H1 (cell line): ENCODE results near the gene SCG3. TPM values are rescaled to one million over a fixed set of nuclear protein-coding genes. Genes with fewer than 3 reads are reported as not detected.

ENCODE experiments used
- CTCF ChIA-PET: fragments of 300-600 bp; sonication (Branson Sonifier 250); formaldehyde crosslinking; loops from one replicate; lab custom pipeline; 2021; ENCODE audit not compliant: partially characterized antibody; lab: Charles Lee
- POLR2A ChIA-PET: fragments of 300-600 bp; sonication (Branson Sonifier 250); formaldehyde crosslinking; loops from one replicate; lab custom pipeline; 2021; ENCODE audit warnings: inconsistent platforms; ENCODE audit not compliant: partially characterized antibody; lab: Charles Lee
- DNase-seq, 2 experiments: peaks; one replicate each; pipeline versions ENCODE4 v3.0.0 to v3.0.0-alpha.2; 2010 to 2022; ENCODE audit warnings: low spot score in 2 of 2, low read depth in 1 of 2, mixed read lengths in 1 of 2
- FAIRE-seq: peaks from 2 replicates; lab custom pipeline; 2011; peaks lifted over from hg19 to GRCh38; lab: Jason Lieb, UNC
- H2AFZ ChIP-seq: 2 replicates; pipeline ENCODE4 v1.8.1; 2012; ENCODE audit warnings: low read length, inconsistent platforms
- H2AK5ac ChIP-seq: 2 replicates; pipeline ENCODE4 v1.6.1; 2013; ENCODE audit warnings: low read depth, low read length
- H2BK120ac ChIP-seq: replicated peaks from 2 replicates; pipeline ENCODE3; 2013; ENCODE audit warnings: low read depth, low read length, inconsistent platforms
- H2BK12ac ChIP-seq: 2 replicates; pipeline ENCODE4 v1.6.1; 2013; ENCODE audit warnings: low read depth, low read length
- H2BK15ac ChIP-seq: 2 replicates; pipeline ENCODE4 v1.6.1; 2013; ENCODE audit warnings: low read length
- H2BK20ac ChIP-seq: 2 replicates; pipeline ENCODE4 v1.6.1; 2013; ENCODE audit warnings: low read length
- H2BK5ac ChIP-seq: 2 replicates; pipeline ENCODE4 v1.6.1; 2013; ENCODE audit warnings: low read depth, low read length
- H3K14ac ChIP-seq: 2 replicates; pipeline ENCODE4 v1.6.1; 2013; ENCODE audit warnings: inconsistent platforms; ENCODE audit not compliant: insufficient read length
- H3K18ac ChIP-seq: 2 replicates; pipeline ENCODE4 v1.6.1; 2013; ENCODE audit warnings: low read length; ENCODE audit errors: extremely low read depth
- H3K23ac ChIP-seq: 2 replicates; pipeline ENCODE4 v1.6.1; 2013; ENCODE audit warnings: inconsistent platforms; ENCODE audit not compliant: insufficient read length
- H3K23me2 ChIP-seq: 2 replicates; pipeline ENCODE4 v1.6.1; 2013; ENCODE audit warnings: low read depth, low read length
- H3K27ac ChIP-seq: 2 replicates; pipeline ENCODE4 v1.6.1; 2011; ENCODE audit warnings: low read depth, low read length, inconsistent platforms
- H3K27me3 ChIP-seq, 4 experiments: replicated peaks in 1 of 4; 1 replicate in 1 of 4; 2 replicates in 3 of 4; pipeline versions ENCODE4 v1.6.1 to v1.8.1; 2011 to 2013; ENCODE audit warnings: low read length in 3 of 4, mild to moderate bottlenecking in 3 of 4, inconsistent platforms in 2 of 4, mixed read lengths in 2 of 4, moderate library complexity in 1 of 4; ENCODE audit not compliant: control insufficient read depth in 3 of 4, insufficient read depth in 3 of 4; ENCODE audit errors: extremely low read depth in 1 of 4
- H3K36me3 ChIP-seq, 4 experiments: 2 replicates each; pipeline versions ENCODE4 v1.6.1 to v1.8.1; 2011 to 2013; ENCODE audit warnings: mild to moderate bottlenecking in 4 of 4, low read length in 3 of 4, moderate library complexity in 2 of 4, control low read depth in 1 of 4, inconsistent platforms in 1 of 4; ENCODE audit not compliant: insufficient read depth in 4 of 4, control insufficient read depth in 2 of 4
- H3K4ac ChIP-seq: replicated peaks from 2 replicates; pipeline ENCODE3; 2013; ENCODE audit warnings: low read length, low read depth, mixed read lengths, inconsistent platforms; ENCODE audit not compliant: insufficient read length
- H3K4me1 ChIP-seq, 4 experiments: replicated peaks in 1 of 4; 1 replicate in 1 of 4; 2 replicates in 3 of 4; pipeline versions ENCODE4 v1.6.1 to v1.8.1; 2011 to 2013; ENCODE audit warnings: low read length in 3 of 4, inconsistent platforms in 2 of 4, mixed read lengths in 1 of 4; ENCODE audit not compliant: insufficient read depth in 4 of 4, control insufficient read depth in 3 of 4
- H3K4me2 ChIP-seq, 2 experiments: 2 replicates each; pipeline versions ENCODE4 v1.6.1 to v1.8.1; 2011 to 2013; ENCODE audit warnings: low read depth in 2 of 2, low read length in 2 of 2, control low read depth in 1 of 2, inconsistent platforms in 1 of 2, mild to moderate bottlenecking in 1 of 2; ENCODE audit not compliant: insufficient read depth in 1 of 2
- H3K4me3 ChIP-seq, 4 experiments: fragments of 200-600, 300-600 bp in 1 of 4; sonication (generic), shearing (Covaris generic), sonication (Bioruptor Twin) in 1 of 4; 2 replicates each; pipeline versions ENCODE4 v1.5.1 to v1.8.1; 2011 to 2016; ENCODE audit warnings: low read length in 4 of 4, low read depth in 3 of 4, control low read depth in 2 of 4, inconsistent platforms in 2 of 4, mild to moderate bottlenecking in 2 of 4, mixed read lengths in 1 of 4, moderate library complexity in 1 of 4; ENCODE audit not compliant: insufficient read depth in 2 of 4; ENCODE audit errors: extremely low read depth in 1 of 4
- H3K56ac ChIP-seq: replicated peaks from 2 replicates; pipeline ENCODE3; 2013; ENCODE audit warnings: low read depth, mild to moderate bottlenecking, mixed read lengths, low read length, inconsistent platforms; ENCODE audit not compliant: insufficient read length
- H3K79me1 ChIP-seq: 2 replicates; pipeline ENCODE4 v1.6.1; 2013; ENCODE audit warnings: low read depth, low read length, control low read depth
- H3K79me2 ChIP-seq, 2 experiments: 2 replicates each; pipeline versions ENCODE4 v1.6.1 to v1.8.1; 2012 to 2013; ENCODE audit warnings: low read length in 2 of 2, mild to moderate bottlenecking in 2 of 2, inconsistent platforms in 1 of 2; ENCODE audit not compliant: insufficient read depth in 2 of 2, control insufficient read depth in 1 of 2
- H3K9ac ChIP-seq, 4 experiments: replicated peaks in 1 of 4; 1 replicate in 1 of 4; 2 replicates in 3 of 4; pipeline versions ENCODE4 v1.6.1 to v1.8.1; 2011 to 2013; ENCODE audit warnings: low read depth in 3 of 4, low read length in 3 of 4, control low read depth in 2 of 4, mild to moderate bottlenecking in 2 of 4, moderate library complexity in 2 of 4, inconsistent platforms in 1 of 4; ENCODE audit errors: extremely low read depth in 1 of 4
- H3K9me3 ChIP-seq, 2 experiments: 2 replicates each; pipeline versions ENCODE4 v1.6.1 to v1.8.1; 2012 to 2013; ENCODE audit warnings: mild to moderate bottlenecking in 2 of 2, moderate library complexity in 2 of 2, control low read depth in 1 of 2, inconsistent platforms in 1 of 2, low read depth in 1 of 2, low read length in 1 of 2, mixed read lengths in 1 of 2; ENCODE audit not compliant: insufficient read depth in 2 of 2
- H4K20me1 ChIP-seq, 2 experiments: replicated peaks in 1 of 2; 2 replicates each; pipeline versions ENCODE3 to v1.8.1; 2011 to 2013; ENCODE audit warnings: inconsistent platforms in 2 of 2, low read length in 2 of 2, mild to moderate bottlenecking in 1 of 2; ENCODE audit not compliant: insufficient read depth in 2 of 2, control insufficient read depth in 1 of 2
- H4K5ac ChIP-seq: 2 replicates; pipeline ENCODE4 v1.6.1; 2013; ENCODE audit warnings: low read length, low read depth, mixed read lengths, inconsistent platforms; ENCODE audit not compliant: insufficient read length
- H4K8ac ChIP-seq: 2 replicates; pipeline ENCODE4 v1.8.0; 2013; ENCODE audit warnings: mild to moderate bottlenecking, moderate library complexity, low read length, inconsistent platforms; ENCODE audit not compliant: insufficient read depth; ENCODE audit errors: extremely low read depth
- H4K91ac ChIP-seq: replicated peaks from 2 replicates; pipeline ENCODE3; 2013; ENCODE audit warnings: low read length, mixed read lengths, inconsistent platforms; ENCODE audit not compliant: insufficient read length
- PHF8 ChIP-seq: fragments of 200-600 bp; sonication (generic); conservative IDR thresholded peaks from 2 replicates; pipeline ENCODE4 v1.7.1; 2012; ENCODE audit warnings: low read depth, mild to moderate bottlenecking, inconsistent platforms, low read length, moderate library complexity
- SIX5 ChIP-seq: IDR thresholded peaks from 2 replicates; pipeline ENCODE4 v1.6.1; 2011; ENCODE audit warnings: mild to moderate bottlenecking, low read depth, low read length
- SP2 ChIP-seq: IDR thresholded peaks from 2 replicates; pipeline ENCODE4 v1.6.1; 2012; ENCODE audit warnings: mild to moderate bottlenecking, low read length, inconsistent platforms
- SRF ChIP-seq: IDR thresholded peaks from 2 replicates; pipeline ENCODE4 v1.6.1; 2011; ENCODE audit warnings: mild to moderate bottlenecking, low read depth, low read length, moderate library complexity
- WGBS, 2 experiments: shearing (Covaris generic) in 1 of 2; methylation state at CpG; one replicate each; pipeline versions ENCODE4 v1.1.6 to v1.1.7; 2013 to 2015; ENCODE audit warnings: low lambda C conversion rate in 2 of 2, mixed read lengths in 2 of 2, inconsistent platforms in 1 of 2, low coverage in 1 of 2, missing lambda C conversion rate in 1 of 2; ENCODE audit not compliant: insufficient replicate concordance in 2 of 2, insufficient coverage in 1 of 2, insufficient read length in 1 of 2; ENCODE audit errors: extremely low coverage in 1 of 2, missing lambda C conversion rate in 1 of 2; 5-methylcytosine and 5-hydroxymethylcytosine counted together
- polyA plus RNA-seq, 7 experiments: library from polyadenylated mRNA; depleted of rRNA in 3 of 7; stranded (reverse) in 5 of 7; unstranded in 2 of 7; fragments of >200 nt in 5 of 7; fragments of 200-250 nt in 2 of 7; gene quantifications; 1 replicate in 5 of 7; 2 replicates in 1 of 7; 4 replicates in 1 of 7; pipeline versions ENCODE4 v1.2.1 to v1.2.3, GENCODE V29; 2011 to 2013; ENCODE audit warnings: missing spikeins in 2 of 7, mixed read lengths in 2 of 7
- total RNA-seq: library from RNA; stranded (reverse); fragmentation: NEBNext Ultra II Directional; extraction: Animal tissue kit (Norgen Biotek cat#: 25700); gene quantifications from 2 replicates; pipeline ENCODE4 v1.2.1, GENCODE V29; 2021

SCG3 gene
- total and polyA plus RNA-seq, 2 of the 8 experiments (the other 6 are each of a cell fraction or from before 2014, with no cell fraction given): 5.2 to 45.9 TPM

GRCh38 chr15:51634591-51635198, 46.6 kb upstream of the SCG3 start:
- Histone ChIP-seq H3K14ac (no peak overlapping the region), H2BK5ac (no peak overlapping the region), H3K4me2 (no peak overlapping the region), H2BK12ac (no peak overlapping the region), H3K27me3 (peaks cover 0 to 8% (median 1%) of the 10 kb centered on the region in 4 experiments; a peak in 4 of 7 replicates), H3K4me3 (no peak overlapping the region), H2AFZ (no peak overlapping the region), H2BK15ac (no peak overlapping the region), H4K5ac (no peak overlapping the region), H2AK5ac (no peak overlapping the region), H4K8ac (no peak overlapping the region), H3K23ac (no peak overlapping the region), H3K18ac (no peak overlapping the region), H3K4ac (no peak overlapping the region), H4K91ac (no peak overlapping the region), H3K27ac (no peak overlapping the region), H4K20me1 (no peaks in the 10 kb centered on the region), H3K36me3 (no peaks in the 10 kb centered on the region), H3K23me2 (no peaks in the 10 kb centered on the region), H2BK120ac (no peak overlapping the region), H3K9ac (no peak overlapping the region), H3K79me1 (no peaks in the 10 kb centered on the region), H3K56ac (no peak overlapping the region), H3K79me2 (no peaks in the 10 kb centered on the region), H3K4me1 (no peaks in the 10 kb centered on the region), H3K9me3 (no peaks in the 10 kb centered on the region), H2BK20ac (no peak overlapping the region)
- POLR2A ChIA-PET: interaction anchor here (0.6 kb wide), 1 partner anchor 57 kb away, joined by 3 read pairs; no protein-coding TSS in a partner anchor
- DNase-seq (no peak), FAIRE-seq (no peak)
- CTCF ChIA-PET: interaction anchor here (1.0 kb wide), 1 partner anchor 142 kb away, joined by 8 read pairs; no protein-coding TSS in a partner anchor
- 88% methylated on average over 3 of the region's 3 CpGs; no CpG with 5 or more reads in 1 of the 2 experiments for WGBS, 2 experiments
- TF ChIP-seq PHF8 (no peak), SP2 (no peak), SIX5 (no peak), SRF (no peak)
